Measurements from ENCODE around the gene RABGEF1.
A peak's percentile ranks its signal among the peaks of the same experiment; 100 is the strongest.
"Not testable (repeated sequence)": the region's sequence is repeated elsewhere in the genome, so short reads cannot be mapped to it uniquely, and the experiment has no call there.

The RABGEF1 gene

GRCh38 chr7:66735154-66735553 lies 5.4 kb upstream of the RABGEF1 start:
- no peak for DNase-seq (ENCODE audit: low spot score)

DNA sequence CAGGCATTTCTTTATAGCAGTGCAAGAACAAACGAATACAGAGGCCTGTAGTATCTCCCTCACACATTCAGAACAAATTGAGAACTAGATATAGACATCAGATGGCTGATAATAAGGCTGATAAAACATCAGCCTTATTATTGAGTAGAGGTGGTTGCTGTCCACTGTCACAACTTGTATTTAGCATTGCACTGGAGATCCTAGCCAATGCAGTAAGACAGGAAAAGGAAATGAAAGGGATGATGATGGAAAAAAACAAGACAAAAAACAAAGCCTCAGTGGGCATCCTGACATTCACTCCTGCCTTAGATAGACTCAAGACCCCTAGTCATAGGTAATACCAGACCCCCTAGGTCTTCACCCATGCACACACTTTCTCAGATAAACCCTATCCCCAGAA lies 4.7 kb upstream of the RABGEF1 start:
- no peak for DNase-seq (ENCODE audit: low spot score)

DNA sequence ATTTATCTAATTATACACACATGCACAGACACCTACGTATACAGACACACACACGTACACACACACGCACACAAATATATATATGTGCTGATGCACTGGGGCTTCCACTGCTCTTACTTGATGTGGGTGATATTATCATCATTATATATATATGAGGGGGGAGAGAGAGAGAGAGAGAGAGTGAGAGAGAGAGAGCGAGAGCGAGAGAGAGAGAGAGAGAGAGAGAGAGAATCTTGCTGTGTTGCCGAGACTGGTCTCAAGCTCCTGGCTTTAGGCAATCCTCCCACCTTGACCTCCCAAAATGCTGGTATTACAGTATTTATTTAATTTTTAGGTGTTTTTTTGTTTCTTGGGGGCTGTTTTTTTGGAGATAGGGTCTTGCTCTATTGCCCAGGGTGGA lies 3.6 kb upstream of the RABGEF1 start:
- no peak for DNase-seq (ENCODE audit: low spot score)

GRCh38 chr7:66737667-66738066 lies 2.9 kb upstream of the RABGEF1 start:
- DNase-seq (ENCODE audit: low spot score), result no peak

DNA sequence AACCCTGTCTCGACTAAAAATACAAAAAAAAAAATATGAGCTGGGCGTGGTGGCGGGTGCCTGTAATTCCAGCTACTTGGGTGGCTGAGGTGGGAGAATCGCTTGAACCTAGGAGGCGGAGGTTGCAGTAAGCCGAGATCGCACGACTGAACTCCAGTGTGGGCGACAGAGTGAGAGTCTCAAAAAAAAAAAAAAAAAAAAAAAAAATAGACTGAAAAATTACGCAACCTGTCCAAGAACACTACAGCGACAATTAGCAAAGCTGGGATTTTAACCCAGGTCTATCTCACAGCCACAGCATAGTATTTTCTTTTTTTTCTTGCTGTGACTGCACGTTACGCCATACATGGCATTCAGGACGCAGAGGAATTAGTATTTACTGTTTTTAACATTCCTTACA lies 1.1 kb upstream of the RABGEF1 start:
- no peak for DNase-seq (ENCODE audit: low spot score)

GRCh38 chr7:66739953-66740301 lies 606 bp upstream of the RABGEF1 start:
- DNase-seq (ENCODE audit: low spot score), result no peak

DNA sequence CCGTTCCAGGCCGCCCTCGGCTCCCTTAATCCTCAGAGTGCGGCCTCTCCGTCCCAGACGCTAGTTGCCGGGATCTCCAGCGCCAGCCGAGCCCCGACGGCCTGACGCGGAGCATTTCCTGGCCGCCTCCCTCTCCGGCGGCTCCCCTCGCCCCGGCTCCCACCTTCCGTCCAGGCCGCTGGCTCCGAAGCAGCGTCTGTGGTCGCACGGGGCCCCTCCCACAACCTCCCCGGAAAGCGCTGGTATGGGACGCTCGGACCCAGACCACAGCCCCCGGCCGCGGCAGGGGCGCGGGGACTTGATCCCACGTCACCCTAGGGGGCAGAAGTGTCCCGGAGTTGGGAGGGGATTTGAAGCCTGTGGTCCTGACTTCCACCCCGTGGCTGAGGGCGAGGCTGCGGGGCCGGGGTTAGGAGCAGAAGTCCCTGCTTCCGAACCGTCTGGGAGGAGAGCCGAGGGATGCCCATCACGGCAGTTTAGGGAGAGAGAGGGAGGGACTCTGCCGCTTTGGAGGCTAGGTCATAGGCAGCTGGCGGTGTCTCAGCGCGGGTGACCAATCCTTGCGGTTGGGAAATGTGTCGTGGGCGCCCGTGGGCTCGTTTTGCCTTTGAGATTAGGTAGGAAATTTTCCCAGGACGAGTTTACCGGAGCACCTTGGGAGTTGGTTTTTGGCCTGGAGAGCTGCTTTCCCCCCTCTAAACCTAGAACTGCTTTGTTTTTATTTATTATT lies 612 bp downstream of the RABGEF1 start:
- DNase-seq (ENCODE audit: low spot score), result peak; percentile 9

- no peak for DNase-seq (ENCODE audit: low spot score)
Observed at GRCh38 chr7:66741710-66742049, 1.1 kb downstream of the RABGEF1 start.

DNA sequence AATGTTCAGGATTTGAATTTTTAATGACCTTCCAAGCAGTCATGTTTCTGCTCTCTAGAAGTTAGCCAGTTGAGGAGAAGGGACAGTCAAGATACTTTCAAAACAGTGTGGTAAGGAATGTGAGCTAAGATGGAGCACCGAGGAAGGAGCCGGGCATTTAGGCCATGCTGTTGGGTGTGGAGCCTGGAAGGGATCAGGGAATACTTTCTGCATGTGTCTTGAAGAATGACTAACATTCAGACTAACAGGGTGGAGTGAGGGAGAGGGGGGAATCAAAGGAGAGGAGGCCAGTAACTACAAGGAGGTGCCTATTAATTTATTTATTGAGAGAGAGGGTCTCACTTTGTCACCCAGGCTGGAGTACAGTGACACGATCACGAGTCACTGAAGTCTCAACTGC lies 1.8 kb downstream of the RABGEF1 start:
- not testable (repeated sequence) for DNase-seq (ENCODE audit: low spot score)

- DNase-seq (ENCODE audit: low spot score), result no peak
Observed at GRCh38 chr7:66743920-66744319, 3.4 kb downstream of the RABGEF1 start.

DNA sequence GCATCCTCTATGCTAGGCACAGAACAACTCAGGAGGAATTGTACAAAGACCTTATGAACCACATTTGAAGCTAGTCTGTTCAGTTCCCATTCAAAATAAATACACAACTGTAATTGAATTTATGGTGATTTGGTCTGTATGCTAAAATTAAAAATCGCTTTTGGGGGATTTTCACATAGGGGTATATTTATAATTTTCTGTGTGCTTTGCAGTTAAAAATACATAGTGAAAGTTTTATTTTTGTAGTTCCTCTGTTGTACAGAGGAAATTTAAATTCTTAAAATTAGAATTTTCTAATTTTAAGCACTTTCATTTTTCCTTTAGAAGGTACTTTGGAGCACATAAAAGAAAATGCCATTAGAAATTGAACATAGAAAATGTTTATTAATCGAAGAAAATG lies 6.9 kb downstream of the RABGEF1 start:
- no peak for DNase-seq (ENCODE audit: low spot score)

GRCh38 chr7:66747881-66748511 lies 7.5 kb downstream of the RABGEF1 start:
- DNase-seq (ENCODE audit: low spot score), result no peak

DNA sequence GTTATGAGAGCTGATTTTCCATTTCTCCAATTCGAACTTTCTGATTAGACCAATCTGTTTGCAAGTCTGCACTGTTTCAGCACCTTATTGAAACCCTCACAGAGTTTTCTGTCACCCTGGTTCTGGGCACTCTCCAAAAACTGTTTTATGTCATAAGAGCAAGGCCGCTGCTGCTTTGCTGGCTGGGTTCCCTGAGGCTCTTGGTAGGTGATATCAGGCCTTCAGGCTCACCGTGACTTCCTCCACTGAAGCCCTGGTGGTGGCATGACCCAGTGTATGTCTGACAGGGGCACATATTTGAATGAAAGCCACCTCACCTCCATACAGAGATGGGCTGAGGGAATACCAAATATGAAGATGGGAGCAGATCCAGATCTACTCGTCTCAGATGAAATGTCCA lies 8.3 kb downstream of the RABGEF1 start:
- no peak for DNase-seq (ENCODE audit: low spot score)

DNA sequence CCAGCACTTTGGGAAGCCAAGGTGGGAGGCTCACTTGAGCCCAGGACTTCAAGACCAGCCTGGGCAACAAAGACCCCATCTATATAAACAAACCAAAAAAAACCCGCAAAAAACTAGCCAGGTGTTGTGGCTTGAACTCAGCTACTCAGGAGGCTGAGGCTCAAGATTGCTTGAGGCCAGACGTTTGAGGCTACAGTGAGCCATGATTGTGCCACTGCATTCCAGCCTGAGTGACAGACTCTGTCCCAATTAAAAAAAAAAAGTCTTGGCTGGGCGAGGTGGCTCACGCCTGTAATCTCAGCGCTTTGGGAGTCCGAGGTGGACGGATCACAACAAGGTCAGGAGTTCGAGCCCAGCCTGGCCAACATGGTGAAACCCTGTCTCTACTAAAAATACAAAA lies 11.4 kb downstream of the RABGEF1 start:
- DNase-seq (ENCODE audit: low spot score), result no peak

- no peak for DNase-seq (ENCODE audit: low spot score)
Observed at GRCh38 chr7:66754541-66754940, 14.0 kb downstream of the RABGEF1 start.

DNA sequence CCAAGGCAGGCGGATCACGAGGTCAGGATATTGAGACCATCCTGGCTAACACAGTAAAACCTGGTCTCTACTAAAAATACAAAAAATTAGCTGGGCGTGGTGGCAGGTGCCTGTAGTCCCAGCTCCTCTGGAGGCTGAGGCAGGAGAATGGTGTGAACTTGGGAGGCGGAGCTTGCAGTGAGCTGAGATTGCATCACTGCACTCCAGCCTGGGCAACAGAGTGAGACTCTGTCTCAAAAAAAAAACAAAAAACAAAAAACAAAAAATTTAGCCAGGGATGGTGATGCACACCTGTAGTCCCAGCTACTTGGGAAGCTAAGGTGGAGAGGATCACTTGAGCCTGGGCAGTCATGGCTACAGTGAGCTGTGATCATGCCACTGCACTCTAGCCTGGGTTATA lies 14.5 kb downstream of the RABGEF1 start:
- not testable (repeated sequence) for DNase-seq (ENCODE audit: low spot score)

DNA sequence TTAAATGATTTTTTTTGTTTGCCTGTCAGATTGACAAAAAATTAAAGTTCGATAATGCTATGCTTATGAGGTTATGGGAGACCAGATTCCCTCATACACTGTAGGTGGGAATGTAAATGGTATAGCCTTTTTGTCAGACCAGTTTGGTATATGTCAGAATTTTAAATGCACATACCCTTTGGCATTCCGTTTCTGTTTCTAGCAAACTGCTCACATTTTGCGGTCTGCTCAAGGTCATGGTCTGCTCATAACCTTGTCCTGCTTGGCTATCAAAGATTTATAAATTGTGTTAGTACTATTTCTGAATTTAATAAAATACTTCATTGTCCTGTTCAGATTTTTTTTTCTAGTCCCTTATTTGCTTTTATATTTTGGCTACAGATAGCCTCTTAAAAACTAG lies 15.7 kb downstream of the RABGEF1 start:
- not testable (repeated sequence) for DNase-seq (ENCODE audit: low spot score)

DNA sequence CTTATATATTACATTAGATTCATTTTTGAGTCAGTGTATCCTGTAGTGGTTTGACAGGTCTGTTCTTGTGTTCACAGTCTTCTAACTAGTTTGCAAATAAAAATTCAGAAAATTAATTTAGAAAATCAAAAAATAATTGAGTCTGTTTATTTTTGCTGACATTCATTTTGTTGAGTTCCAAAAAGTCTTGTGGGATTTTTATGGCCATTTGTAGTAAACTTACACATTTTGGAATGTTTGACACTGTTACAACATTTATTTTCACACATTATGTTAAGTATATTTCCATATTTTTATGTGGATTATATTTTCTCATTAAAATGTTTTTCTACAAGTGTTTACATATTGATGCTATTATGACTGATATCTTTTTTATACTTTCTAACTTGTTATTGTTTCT lies 16.4 kb downstream of the RABGEF1 start:
- DNase-seq (ENCODE audit: low spot score), result no peak

DNA sequence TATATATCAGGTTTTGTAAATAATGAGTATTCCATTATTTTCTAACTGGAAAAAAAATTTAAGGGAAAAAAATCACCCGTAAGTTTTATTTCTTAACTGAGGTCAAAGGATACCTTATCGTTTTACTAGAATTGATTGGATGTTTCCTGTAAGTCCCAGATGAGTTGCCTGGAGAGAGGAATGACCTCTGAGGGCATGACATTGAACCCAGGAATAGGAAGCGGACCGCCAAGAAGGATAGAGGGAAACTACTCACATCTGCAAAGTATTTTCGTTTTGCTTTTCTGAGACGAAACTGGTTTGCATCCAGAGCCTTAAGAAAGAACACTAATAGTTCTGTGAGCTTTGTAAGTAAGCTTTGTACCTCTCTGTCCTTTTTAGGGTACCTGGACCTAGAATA lies 17.4 kb downstream of the RABGEF1 start:
- no peak for DNase-seq (ENCODE audit: low spot score)

GRCh38 chr7:66758950-66759628 lies 18.6 kb downstream of the RABGEF1 start:
- DNase-seq (ENCODE audit: low spot score), result no peak

- DNase-seq (ENCODE audit: low spot score), result not testable (repeated sequence)
Observed at GRCh38 chr7:66763183-66763582, 22.6 kb downstream of the RABGEF1 start.

- not testable (repeated sequence) for DNase-seq (ENCODE audit: low spot score)
Observed at GRCh38 chr7:66763633-66764355, 23.3 kb downstream of the RABGEF1 start.

- not testable (repeated sequence) for DNase-seq (ENCODE audit: low spot score)
Observed at GRCh38 chr7:66764905-66765304, 24.4 kb downstream of the RABGEF1 start.

All from CD4-positive, alpha-beta T cell treated with Interleukin-6 at 100 ng/mL for 8 hours (primary cell).